IMR-90 (cell line): ENCODE results near the gene UBE2S. TPM values are rescaled to one million over a fixed set of nuclear protein-coding genes. Genes with fewer than 3 reads are reported as not detected.

Experiments
- ATAC-seq: fragments of 200-7000 bp; cut with Tn5 transposase; 2 replicates; pipeline ENCODE4 v1.9.1; 2020; ENCODE audit warnings: low read depth, mild to moderate bottlenecking, moderate library complexity
- BruUV-seq: library from RNA; stranded (reverse); fragments of 400-500 nt; replicated peaks from 2 replicates; lab custom pipeline; 2021; lab: Mats Ljungman, UMichigan
- CTCF ChIA-PET: fragments of 300-600 bp; formaldehyde crosslinking; extraction: SDS; loops from one replicate; lab custom pipeline; 2021; ENCODE audit warnings: antibody characterized with exemption; lab: Yijun Ruan, JAX
- POLR2A ChIA-PET: fragments of 300-600 bp; sonication (Branson Sonifier 250); formaldehyde crosslinking; loops from one replicate; lab custom pipeline; 2022; ENCODE audit warnings: antibody characterized with exemption; ENCODE audit not compliant: unreplicated experiment; lab: Charles Lee
- DNase-seq: peaks from one replicate; pipeline ENCODE4 v3.0.0; 2013
- H2AFZ ChIP-seq: replicated peaks from 2 replicates; pipeline ENCODE3; 2013; ENCODE audit warnings: low read length, mild to moderate bottlenecking; ENCODE audit not compliant: poor library complexity
- H2AK5ac ChIP-seq: 2 replicates; pipeline ENCODE4 v1.6.1; 2013; ENCODE audit warnings: low read depth, low read length, inconsistent platforms
- H2AK9ac ChIP-seq: replicated peaks from 2 replicates; pipeline ENCODE3; 2013; ENCODE audit warnings: mild to moderate bottlenecking, low read depth, low read length, moderate library complexity; ENCODE audit not compliant: poor library complexity
- H2BK120ac ChIP-seq: 2 replicates; pipeline ENCODE4 v1.6.1; 2013; ENCODE audit warnings: low read depth, low read length, inconsistent platforms
- H2BK15ac ChIP-seq: 3 replicates; pipeline ENCODE4 v1.6.1; 2013; ENCODE audit warnings: low read depth, low read length, inconsistent platforms
- H2BK20ac ChIP-seq: 2 replicates; pipeline ENCODE4 v1.6.1; 2013; ENCODE audit warnings: low read depth, mild to moderate bottlenecking, inconsistent platforms, low read length, moderate library complexity
- H2BK5ac ChIP-seq: 2 replicates; pipeline ENCODE4 v1.6.1; 2013; ENCODE audit warnings: mild to moderate bottlenecking, low read depth, low read length, inconsistent platforms; ENCODE audit not compliant: poor library complexity, severe bottlenecking
- H3K14ac ChIP-seq: replicated peaks from 2 replicates; pipeline ENCODE4 v1.6.1; 2013; ENCODE audit warnings: low read depth, low read length, inconsistent platforms
- H3K18ac ChIP-seq: 2 replicates; pipeline ENCODE4 v1.6.1; 2013; ENCODE audit warnings: low read depth, low read length, control low read depth
- H3K23ac ChIP-seq: 2 replicates; pipeline ENCODE4 v1.6.1; 2013; ENCODE audit warnings: low read depth, low read length, inconsistent platforms
- H3K27ac ChIP-seq: 2 replicates; pipeline ENCODE4 v1.5.1; 2013; ENCODE audit warnings: mild to moderate bottlenecking, control low read depth, low read length; ENCODE audit not compliant: insufficient read depth
- H3K27me3 ChIP-seq: 2 replicates; pipeline ENCODE4 v1.6.1; 2013; ENCODE audit warnings: low read length; ENCODE audit not compliant: control insufficient read depth, insufficient read depth
- H3K36me3 ChIP-seq: 2 replicates; pipeline ENCODE4 v1.6.1; 2013; ENCODE audit warnings: low read length, mixed read lengths; ENCODE audit not compliant: control insufficient read depth, insufficient read depth
- H3K4ac ChIP-seq: 2 replicates; pipeline ENCODE4 v1.6.1; 2013; ENCODE audit warnings: low read depth, low read length, inconsistent platforms
- H3K4me1 ChIP-seq: 2 replicates; pipeline ENCODE4 v1.6.1; 2013; ENCODE audit warnings: low read length, mixed read lengths; ENCODE audit not compliant: control insufficient read depth, insufficient read depth
- H3K4me2 ChIP-seq: 2 replicates; pipeline ENCODE4 v1.6.1; 2013; ENCODE audit warnings: low read depth, mild to moderate bottlenecking, control low read depth, low read length, moderate library complexity
- H3K4me3 ChIP-seq: 2 replicates; pipeline ENCODE4 v1.5.1; 2013; ENCODE audit warnings: low read depth, mild to moderate bottlenecking, control low read depth, low read length, moderate library complexity; ENCODE audit not compliant: insufficient read depth
- H3K56ac ChIP-seq: 2 replicates; pipeline ENCODE4 v1.6.1; 2013; ENCODE audit warnings: low read length, inconsistent platforms; ENCODE audit not compliant: insufficient read depth; ENCODE audit errors: extremely low read depth
- H3K79me1 ChIP-seq, 2 experiments: 2 replicates each; pipeline ENCODE4 v1.6.1; 2013; ENCODE audit warnings: low read length in 2 of 2, inconsistent platforms in 1 of 2, low read depth in 1 of 2
- H3K9ac ChIP-seq: 2 replicates; pipeline ENCODE4 v1.6.1; 2013; ENCODE audit warnings: low read depth, low read length, control low read depth
- H3K9me1 ChIP-seq: 2 replicates; pipeline ENCODE4 v1.6.1; 2013; ENCODE audit warnings: low read length, inconsistent platforms; ENCODE audit not compliant: insufficient read depth
- H3K9me3 ChIP-seq: 2 replicates; pipeline ENCODE4 v1.6.1; 2013; ENCODE audit warnings: low read length; ENCODE audit not compliant: control insufficient read depth, insufficient read depth
- H4K20me1 ChIP-seq: 2 replicates; pipeline ENCODE4 v1.6.1; 2013; ENCODE audit warnings: low read length, inconsistent platforms; ENCODE audit not compliant: insufficient read depth
- H4K5ac ChIP-seq: 2 replicates; pipeline ENCODE4 v1.6.1; 2013; ENCODE audit warnings: mild to moderate bottlenecking, low read depth, low read length, control low read depth
- H4K8ac ChIP-seq, 2 experiments: 2 replicates each; pipeline ENCODE4 v1.6.1; 2013; ENCODE audit warnings: low read depth in 2 of 2, low read length in 2 of 2, control low read depth in 1 of 2, inconsistent platforms in 1 of 2
- H4K91ac ChIP-seq: 2 replicates; pipeline ENCODE4 v1.6.1; 2013; ENCODE audit warnings: low read depth, low read length, inconsistent platforms; ENCODE audit not compliant: insufficient read depth
- BHLHE40 ChIP-seq: fragments of 150-350 bp; IDR thresholded peaks from 2 replicates; pipeline ENCODE4 v1.6.1; 2016; ENCODE audit warnings: mild to moderate bottlenecking, low read depth, low read length
- CEBPB ChIP-seq: IDR thresholded peaks from 2 replicates; pipeline ENCODE4 v1.6.1; 2012; ENCODE audit warnings: low read depth, low read length, improper control_type of control experiment
- CHD1 ChIP-seq: IDR thresholded peaks from 2 replicates; pipeline ENCODE4 v1.6.1; 2012; ENCODE audit warnings: low read depth, low read length, improper control_type of control experiment
- MAFK ChIP-seq: IDR thresholded peaks from 2 replicates; pipeline ENCODE4 v1.6.1; 2012; ENCODE audit warnings: low read depth, low read length, improper control_type of control experiment
- MAZ ChIP-seq: IDR thresholded peaks from 2 replicates; pipeline ENCODE4 v1.6.1; 2012; ENCODE audit warnings: low read depth, mild to moderate bottlenecking, low read length, improper control_type of control experiment, moderate library complexity, borderline replicate concordance
- MXI1 ChIP-seq: IDR thresholded peaks from 2 replicates; pipeline ENCODE4 v1.6.1; 2012; ENCODE audit warnings: low read depth, mild to moderate bottlenecking, low read length, moderate library complexity, borderline replicate concordance
- NFE2L2 ChIP-seq: fragments of 150-350 bp; IDR thresholded peaks from 2 replicates; pipeline ENCODE4 v1.6.1; 2016; ENCODE audit warnings: low read depth, mild to moderate bottlenecking, low read length
- POLR2A ChIP-seq: IDR thresholded peaks from 2 replicates; pipeline ENCODE4 v1.6.1; 2012; ENCODE audit warnings: mild to moderate bottlenecking, low read depth, low read length
- RAD21 ChIP-seq: IDR thresholded peaks from 2 replicates; pipeline ENCODE4 v1.6.1; 2012; ENCODE audit warnings: low read length, improper control_type of control experiment
- RCOR1 ChIP-seq: IDR thresholded peaks from 2 replicates; pipeline ENCODE4 v1.6.1; 2012; ENCODE audit warnings: mild to moderate bottlenecking, low read length, improper control_type of control experiment; ENCODE audit not compliant: insufficient replicate concordance
- RFX5 ChIP-seq: IDR thresholded peaks from 2 replicates; pipeline ENCODE4 v1.8.0; 2012; ENCODE audit warnings: low read depth, mild to moderate bottlenecking, low read length, moderate library complexity
- SMC3 ChIP-seq: fragments of 150-350 bp; IDR thresholded peaks from 2 replicates; pipeline ENCODE4 v1.6.1; 2016; ENCODE audit warnings: low read depth, mild to moderate bottlenecking, antibody characterized with exemption, low read length, moderate library complexity
- WGBS, 2 experiments: methylation state at CpG; one replicate each; pipeline versions ENCODE4 v1.1.5 to v1.1.7; 2013; ENCODE audit warnings: missing lambda C conversion rate in 2 of 2; ENCODE audit not compliant: insufficient read length in 1 of 2; ENCODE audit errors: extremely low coverage in 2 of 2; 5-methylcytosine and 5-hydroxymethylcytosine counted together
- dilution Hi-C: fragments of 300-500 bp; cut with HindIII; formaldehyde crosslinking; loops from one replicate; pipeline ENCODE4 v1.14.3; 2018; ENCODE audit warnings: low sequenced_read_pairs; ENCODE audit not compliant: unreplicated experiment
- in situ Hi-C: fragments of 300-500 bp; cut with MboI; formaldehyde crosslinking; loops from 3 replicates; pipeline ENCODE4 v1.14.3; 2019; ENCODE audit warnings: low sequenced_read_pairs, inconsistent platforms, mixed read lengths
- intact Hi-C: fragments of 100-400 bp; cut with micrococcal nuclease; formaldehyde crosslinking; loops from 2 replicates; pipeline ENCODE4 v1.10.0; 2022
- polyA plus RNA-seq, 3 experiments: library from polyadenylated mRNA; depleted of rRNA; stranded (reverse); fragments of >200 nt; gene quantifications; 2 replicates each; pipeline ENCODE4 v1.2.3, GENCODE V29; 2012; ENCODE audit warnings: low replicate concordance in 1 of 3
- total RNA-seq: library from RNA; depleted of rRNA; stranded (reverse); fragments of >200 nt; gene quantifications from 2 replicates; pipeline ENCODE4 v1.2.3, GENCODE V29; 2012
- TF ChIP-seq, protein P1 (sequence below): conservative IDR thresholded peaks from 2 replicates; pipeline ENCODE4 v1.5.1; 2012; ENCODE audit warnings: mild to moderate bottlenecking, low read depth, low read length, improper control_type of control experiment
- TF ChIP-seq, protein P2 (sequence below): fragments of 150-350 bp; IDR thresholded peaks from 2 replicates; pipeline ENCODE4 v1.6.1; 2017; ENCODE audit warnings: mild to moderate bottlenecking, antibody characterized with exemption, low read length, low read depth
- TF ChIP-seq, protein P3 (sequence below): fragments of 150-350 bp; IDR thresholded peaks from 2 replicates; pipeline ENCODE4 v1.6.1; 2016; ENCODE audit warnings: low read depth, mild to moderate bottlenecking, low read length, moderate library complexity, borderline replicate concordance

Gene UBE2S
- total and polyA plus RNA-seq, 2 of the 4 experiments (the other 2 are of a cell fraction), result 69.5 to 104 TPM

DNA sequence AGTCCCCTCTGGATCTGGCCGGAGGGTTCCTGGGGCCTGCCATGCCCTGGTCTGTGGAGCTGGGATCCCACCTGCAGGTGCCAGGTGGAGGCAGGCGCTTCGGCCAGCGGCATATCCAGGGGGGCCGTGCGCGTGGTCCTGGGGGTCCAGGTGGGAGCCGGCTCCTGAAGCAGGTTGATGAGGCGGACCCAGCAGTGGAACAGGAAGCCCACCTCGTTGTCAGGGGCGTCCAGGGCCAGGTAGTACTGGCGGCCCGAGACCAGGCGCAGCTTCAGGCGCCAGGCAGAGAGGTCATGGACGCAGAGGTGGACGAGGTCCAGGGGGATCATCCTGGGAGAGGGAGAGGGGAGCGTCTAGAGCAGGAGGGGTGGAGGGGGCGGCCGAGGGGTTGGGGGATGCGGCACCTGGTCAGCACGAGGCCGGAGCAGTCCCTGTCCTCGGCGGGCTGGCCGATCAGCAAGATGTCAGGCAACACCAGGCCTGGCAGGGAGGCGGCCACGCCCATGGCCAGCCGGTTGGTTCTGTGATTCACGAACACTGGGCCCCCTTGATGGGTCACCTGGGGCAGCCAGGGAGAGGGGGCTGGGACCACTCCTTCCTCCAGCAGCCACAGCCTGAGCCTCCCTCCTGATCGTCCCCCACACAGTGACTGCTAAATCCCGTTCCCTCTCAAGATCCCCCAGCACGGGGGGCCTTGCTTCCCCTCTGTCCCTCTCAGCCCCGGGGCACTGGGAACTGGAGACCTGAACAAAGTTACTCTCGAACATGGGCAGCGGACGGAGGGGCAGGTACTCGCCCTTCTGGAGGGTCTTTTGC, 45.2 kb downstream of the UBE2S start:
- Histone ChIP-seq H2BK5ac (no peak overlapping the region), H3K4me1 (no peaks in the 10 kb centered on the region), H3K9me3 (no peaks in the 10 kb centered on the region), H2AFZ (no peak overlapping the region), H3K27me3 (peaks cover 2% of the 10 kb centered on the region), H3K27ac (no peak overlapping the region), H3K4ac (no peak overlapping the region), H3K23ac (no peak overlapping the region), H2AK5ac (no peak overlapping the region; the same call in none of the 2 replicates), H2BK20ac (no peak overlapping the region), H3K9me1 (peaks cover 3% of the 10 kb centered on the region; the same call in 1 of the 2 replicates), H4K20me1 (peaks cover 36% of the 10 kb centered on the region), H3K9ac (no peak overlapping the region), H3K14ac (no peak overlapping the region), H2BK120ac (no peak overlapping the region), H3K36me3 (peaks cover 16% of the 10 kb centered on the region), H3K4me3 (no peak overlapping the region), H2AK9ac (no peak overlapping the region), H4K91ac (no peak overlapping the region), H3K18ac (no peak overlapping the region), H3K56ac (no peak overlapping the region), H4K8ac (no peak overlapping the region), H2BK15ac (no peak overlapping the region), H3K79me1 (peaks cover 0 to 14% of the 10 kb centered on the region in 2 experiments; a peak in 2 of 4 replicates), H4K5ac (no peak overlapping the region), H3K4me2 (no peak overlapping the region)
- DNase-seq, result no peak
- intact Hi-C loops, result no loop called here
- 74% methylated on average over 14 of the region's 38 CpGs; no CpG with 5 or more reads in 1 of the 2 experiments for WGBS, 2 experiments
- BruUV-seq, result no TSS peak
- dilution Hi-C loops, result no loop called here
- ChIA-PET CTCF (no interaction called here), POLR2A (no interaction called here)
- in situ Hi-C loops, result no loop called here
- no peak for ATAC-seq
- TF ChIP-seq RCOR1 (no peak), POLR2A (no peak), SMC3 (no peak; the same call in 1 of the 2 replicates), MAZ (no peak), NFE2L2 (no peak), CHD1 (no peak), MAFK (no peak), RAD21 (no peak), CEBPB (no peak), MXI1 (no peak), BHLHE40 (no peak), RFX5 (no peak)
- TF ChIP-seq, protein P1, sequence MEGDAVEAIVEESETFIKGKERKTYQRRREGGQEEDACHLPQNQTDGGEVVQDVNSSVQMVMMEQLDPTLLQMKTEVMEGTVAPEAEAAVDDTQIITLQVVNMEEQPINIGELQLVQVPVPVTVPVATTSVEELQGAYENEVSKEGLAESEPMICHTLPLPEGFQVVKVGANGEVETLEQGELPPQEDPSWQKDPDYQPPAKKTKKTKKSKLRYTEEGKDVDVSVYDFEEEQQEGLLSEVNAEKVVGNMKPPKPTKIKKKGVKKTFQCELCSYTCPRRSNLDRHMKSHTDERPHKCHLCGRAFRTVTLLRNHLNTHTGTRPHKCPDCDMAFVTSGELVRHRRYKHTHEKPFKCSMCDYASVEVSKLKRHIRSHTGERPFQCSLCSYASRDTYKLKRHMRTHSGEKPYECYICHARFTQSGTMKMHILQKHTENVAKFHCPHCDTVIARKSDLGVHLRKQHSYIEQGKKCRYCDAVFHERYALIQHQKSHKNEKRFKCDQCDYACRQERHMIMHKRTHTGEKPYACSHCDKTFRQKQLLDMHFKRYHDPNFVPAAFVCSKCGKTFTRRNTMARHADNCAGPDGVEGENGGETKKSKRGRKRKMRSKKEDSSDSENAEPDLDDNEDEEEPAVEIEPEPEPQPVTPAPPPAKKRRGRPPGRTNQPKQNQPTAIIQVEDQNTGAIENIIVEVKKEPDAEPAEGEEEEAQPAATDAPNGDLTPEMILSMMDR, result no peak
- TF ChIP-seq, protein P2, sequence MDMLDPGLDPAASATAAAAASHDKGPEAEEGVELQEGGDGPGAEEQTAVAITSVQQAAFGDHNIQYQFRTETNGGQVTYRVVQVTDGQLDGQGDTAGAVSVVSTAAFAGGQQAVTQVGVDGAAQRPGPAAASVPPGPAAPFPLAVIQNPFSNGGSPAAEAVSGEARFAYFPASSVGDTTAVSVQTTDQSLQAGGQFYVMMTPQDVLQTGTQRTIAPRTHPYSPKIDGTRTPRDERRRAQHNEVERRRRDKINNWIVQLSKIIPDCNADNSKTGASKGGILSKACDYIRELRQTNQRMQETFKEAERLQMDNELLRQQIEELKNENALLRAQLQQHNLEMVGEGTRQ, result no peak
- TF ChIP-seq, protein P3, sequence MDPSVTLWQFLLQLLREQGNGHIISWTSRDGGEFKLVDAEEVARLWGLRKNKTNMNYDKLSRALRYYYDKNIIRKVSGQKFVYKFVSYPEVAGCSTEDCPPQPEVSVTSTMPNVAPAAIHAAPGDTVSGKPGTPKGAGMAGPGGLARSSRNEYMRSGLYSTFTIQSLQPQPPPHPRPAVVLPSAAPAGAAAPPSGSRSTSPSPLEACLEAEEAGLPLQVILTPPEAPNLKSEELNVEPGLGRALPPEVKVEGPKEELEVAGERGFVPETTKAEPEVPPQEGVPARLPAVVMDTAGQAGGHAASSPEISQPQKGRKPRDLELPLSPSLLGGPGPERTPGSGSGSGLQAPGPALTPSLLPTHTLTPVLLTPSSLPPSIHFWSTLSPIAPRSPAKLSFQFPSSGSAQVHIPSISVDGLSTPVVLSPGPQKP, result no peak
